Urothelium cell line (cell line): ENCODE data around the gene ST6GALNAC5.
"Not testable (repeated sequence)": the region's sequence is repeated elsewhere in the genome, so short reads cannot be mapped to it uniquely, and the experiment has no call there.

Experiments used
- DNase-seq: peaks from one replicate; pipeline ENCODE4 v3.0.0; 2011; ENCODE audit warnings: low spot score, mixed read lengths
- FAIRE-seq: peaks from 2 replicates; lab custom pipeline; 2011; peaks lifted over from hg19 to GRCh38; lab: Jason Lieb, UNC

The ST6GALNAC5 gene

DNA sequence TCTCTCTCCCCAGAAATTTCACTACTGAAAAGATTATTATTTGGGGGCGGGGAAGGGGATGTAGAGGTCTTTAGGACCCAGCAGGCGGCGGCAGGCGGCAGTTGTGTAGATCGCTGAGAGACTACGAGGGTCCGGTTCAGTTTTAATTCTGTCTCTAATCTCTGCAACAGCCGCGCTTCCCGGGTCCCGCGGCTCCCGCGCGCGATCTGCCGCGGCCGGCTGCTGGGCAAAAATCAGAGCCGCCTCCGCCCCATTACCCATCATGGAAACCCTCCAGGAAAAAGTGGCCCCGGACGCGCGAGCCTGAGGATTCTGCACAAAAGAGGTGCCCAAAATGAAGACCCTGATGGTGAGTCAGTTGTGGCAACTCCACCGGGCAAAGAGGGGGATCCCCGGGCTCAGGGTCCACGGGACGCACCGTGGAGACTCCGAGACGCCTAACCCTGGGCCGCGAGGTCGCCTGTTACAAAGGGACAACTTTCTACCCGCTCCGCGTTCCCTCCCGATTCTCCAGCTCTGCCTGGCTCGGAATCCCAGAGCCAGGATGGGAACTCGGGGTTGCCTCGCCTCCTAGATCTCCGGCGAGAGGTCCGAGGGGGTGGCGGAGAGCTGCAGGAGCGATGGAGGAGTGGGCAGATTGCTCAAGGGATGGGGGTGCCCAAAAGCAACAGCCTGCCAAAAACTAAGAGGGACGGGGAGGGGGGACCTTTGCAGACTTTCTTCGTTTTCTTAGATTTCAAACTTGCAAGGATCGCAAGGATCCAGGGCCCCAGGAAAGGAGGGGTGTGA lies at the start of gene ST6GALNAC5:
Gene ST6GALNAC5 (plus strand): TSS at position 139 of the 789 bp plus-strand sequence.
- DNase-seq (peak; percentile 60), FAIRE-seq (no peak)

DNA sequence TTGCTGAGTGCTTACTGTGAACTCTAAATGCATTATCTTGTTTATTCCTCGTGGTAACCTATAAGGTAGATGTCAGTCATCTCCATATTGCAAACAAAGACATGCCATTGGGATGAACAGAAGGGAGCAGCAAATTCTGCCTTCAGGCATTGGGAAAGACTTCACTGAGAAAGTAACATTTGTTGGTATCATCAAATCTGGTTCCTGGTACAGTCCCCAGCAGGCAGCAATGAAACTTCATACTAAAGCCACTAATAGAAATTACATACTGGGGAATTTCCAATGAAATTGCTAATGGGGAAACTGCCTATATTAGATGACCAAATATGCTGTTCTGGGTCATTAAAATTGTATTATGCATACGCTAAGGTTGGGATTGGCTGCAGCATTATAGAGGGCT lies 47.3 kb upstream of the ST6GALNAC5 start:
- FAIRE-seq, result no peak
- no peak for DNase-seq

DNA sequence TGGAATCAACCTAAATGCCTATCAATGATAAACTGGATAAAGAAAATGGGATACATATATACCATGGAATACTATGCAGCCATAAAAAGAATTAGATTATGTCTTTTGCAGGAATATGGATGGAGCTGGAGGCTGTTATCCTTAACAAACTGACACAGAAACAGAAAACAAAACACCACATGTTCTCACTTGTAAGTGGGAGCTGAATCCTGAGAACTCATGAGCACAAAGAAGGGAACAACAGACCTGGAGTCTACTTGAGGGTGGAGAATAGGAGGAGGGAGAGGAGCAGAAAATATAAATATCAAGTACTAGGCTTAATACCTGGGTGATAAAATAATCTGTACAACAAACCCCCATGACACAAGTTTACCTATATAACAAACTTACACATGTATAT lies 44.3 kb upstream of the ST6GALNAC5 start:
- DNase-seq, FAIRE-seq: not testable (repeated sequence)

DNA sequence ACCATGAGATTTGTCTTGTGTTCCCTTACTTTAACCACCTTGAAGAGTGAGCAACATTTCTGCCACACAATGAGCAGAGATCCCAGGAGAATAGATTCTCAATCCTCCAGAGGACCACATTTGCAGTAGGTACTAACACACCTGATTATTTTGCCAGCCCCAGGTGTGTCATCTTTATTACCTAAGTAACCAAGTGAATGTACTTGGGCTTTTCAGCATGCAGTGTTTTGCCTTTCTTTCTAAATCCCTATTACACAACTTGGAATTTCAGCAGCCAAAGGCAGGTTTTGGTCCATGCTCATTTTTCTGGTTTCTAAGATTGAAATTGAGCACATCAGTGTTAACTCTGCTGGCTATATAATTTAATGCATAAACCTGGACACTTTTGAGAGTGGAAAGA lies 43.2 kb upstream of the ST6GALNAC5 start:
- FAIRE-seq, result no peak

DNA sequence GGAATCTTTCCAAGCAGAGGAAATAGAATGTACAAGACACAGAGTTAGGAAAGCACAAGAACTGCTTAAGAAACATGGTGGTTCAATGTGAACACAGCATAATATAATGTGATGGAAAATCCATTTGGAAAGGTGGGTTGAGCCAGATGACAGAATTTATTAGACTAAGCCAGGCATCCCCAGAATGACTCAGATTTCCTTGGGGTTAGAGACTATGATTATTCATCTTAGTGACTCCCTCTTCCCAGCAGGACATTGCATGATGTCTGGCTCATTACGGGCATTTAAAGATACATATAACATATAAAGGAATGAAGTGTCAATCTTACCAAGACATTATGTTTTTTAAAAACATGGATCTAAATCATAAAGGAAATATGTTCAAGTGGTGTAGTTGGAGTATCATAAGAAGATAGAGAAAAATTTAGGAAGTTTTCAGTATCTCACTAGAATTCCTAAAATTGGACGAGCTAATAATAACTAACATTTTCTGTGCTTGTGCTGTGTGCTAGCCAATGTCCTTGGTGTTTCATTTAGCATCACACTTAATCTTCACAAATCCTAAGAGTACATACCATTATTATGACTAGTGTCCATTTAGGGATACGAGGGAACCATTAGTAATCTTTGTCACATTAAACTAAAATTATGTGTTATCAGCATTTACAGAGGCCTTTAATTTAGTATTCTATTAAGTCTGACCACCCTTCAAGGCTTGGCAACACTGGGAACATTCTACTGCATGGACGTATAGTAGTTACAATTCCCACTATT lies 41.0 kb upstream of the ST6GALNAC5 start:
- FAIRE-seq (no peak), DNase-seq (peak; percentile 27)

More for the DNA sequence above, 43.2 kb upstream of the ST6GALNAC5 start:
- no peak for DNase-seq

DNA sequence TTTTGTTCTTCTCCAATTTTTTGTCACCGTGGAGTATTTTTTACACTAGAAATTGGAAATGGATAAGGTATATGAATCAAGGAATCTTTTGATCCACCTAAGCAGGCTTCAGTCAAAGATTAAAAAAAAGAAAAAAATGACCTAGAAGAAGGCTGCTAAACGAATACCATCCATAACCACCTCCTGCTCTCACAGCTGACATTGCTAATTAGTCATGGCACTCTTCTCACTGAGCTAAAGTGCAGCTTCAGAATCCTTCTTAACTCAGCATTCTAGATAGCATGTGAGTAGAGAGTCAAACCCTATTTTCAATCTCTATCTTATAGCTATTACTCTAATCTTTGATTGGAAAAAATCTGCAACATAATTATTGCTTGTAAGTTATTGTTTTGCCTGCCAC lies 40.2 kb upstream of the ST6GALNAC5 start:
- DNase-seq, result no peak
- FAIRE-seq, result no peak

DNA sequence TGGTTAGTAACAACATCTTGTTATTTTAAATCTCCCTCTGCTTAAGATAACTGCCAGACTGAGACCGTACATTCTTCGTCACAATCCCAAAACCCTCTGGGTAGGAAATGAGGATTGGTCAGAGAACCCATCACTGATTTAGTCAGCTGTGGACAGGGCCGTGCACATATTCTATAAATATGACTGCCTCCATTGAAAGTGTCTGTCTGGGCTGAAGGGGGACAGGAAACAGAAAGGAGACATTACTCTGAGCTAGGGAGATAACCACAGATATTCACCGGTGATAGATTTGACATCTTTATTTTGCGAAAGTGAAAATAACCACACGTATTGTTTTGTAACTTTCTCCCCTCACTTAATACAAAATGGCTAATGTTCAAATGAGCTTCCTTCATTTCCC lies 36.9 kb upstream of the ST6GALNAC5 start:
- no peak for FAIRE-seq
- DNase-seq, result no peak

DNA sequence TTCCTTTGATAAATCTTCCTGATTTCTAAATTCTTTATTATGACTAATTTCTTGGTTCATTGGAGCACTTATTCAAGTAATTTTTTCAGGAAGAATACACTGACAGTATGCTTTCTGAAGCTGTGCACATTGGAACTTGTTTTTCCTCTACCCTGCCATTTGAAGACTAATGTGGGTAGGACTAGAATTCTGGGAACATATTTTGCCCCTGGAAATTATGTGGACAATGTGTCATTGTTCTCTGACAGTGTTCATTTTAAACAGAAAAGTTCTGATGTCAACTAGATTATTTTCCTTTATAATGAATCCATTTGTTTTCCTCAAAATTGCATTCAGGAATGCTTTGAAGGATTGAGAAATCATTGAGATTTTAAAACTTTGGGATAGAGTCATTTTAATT lies 34.8 kb upstream of the ST6GALNAC5 start:
- no peak for FAIRE-seq
- DNase-seq, result no peak

DNA sequence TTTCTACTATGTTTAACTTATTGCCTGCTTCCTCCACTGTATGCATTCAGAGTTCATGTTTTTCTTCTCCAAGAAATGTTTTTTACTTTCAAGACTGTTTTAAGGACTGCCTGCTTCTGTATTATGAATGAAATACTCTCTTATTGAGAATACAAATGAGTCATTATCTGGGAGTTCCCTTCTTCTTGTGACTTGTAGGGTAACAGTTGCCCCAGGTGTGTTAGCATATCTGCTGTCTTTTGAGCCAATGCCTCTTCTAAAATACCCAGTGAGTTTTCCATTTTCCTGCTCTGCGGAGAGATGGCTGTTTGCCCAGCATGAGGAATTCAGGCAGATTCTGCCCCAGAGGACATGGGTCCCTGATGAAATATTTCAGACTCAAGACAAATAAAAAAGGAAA lies 34.1 kb upstream of the ST6GALNAC5 start:
- DNase-seq, result no peak
- FAIRE-seq, result no peak

DNA sequence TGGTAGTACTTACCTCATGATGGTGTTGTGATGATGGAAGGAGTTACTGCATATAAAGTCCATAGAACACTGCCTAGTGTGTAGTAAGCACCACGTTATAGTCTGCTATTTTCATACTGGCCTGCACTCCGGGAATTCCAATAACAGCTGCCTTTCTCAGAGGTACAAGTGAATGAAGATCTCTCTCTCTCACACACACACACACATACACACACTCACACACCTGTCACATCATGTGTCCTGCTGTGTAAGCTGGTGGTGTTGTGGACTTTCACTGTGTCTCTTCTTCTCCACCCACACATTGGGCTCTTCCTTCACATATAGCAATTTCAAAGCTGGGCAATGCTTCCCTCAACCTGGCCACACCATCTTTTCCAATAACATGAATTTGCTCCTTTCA lies 33.4 kb upstream of the ST6GALNAC5 start:
- DNase-seq, result no peak
- FAIRE-seq, result no peak

DNA sequence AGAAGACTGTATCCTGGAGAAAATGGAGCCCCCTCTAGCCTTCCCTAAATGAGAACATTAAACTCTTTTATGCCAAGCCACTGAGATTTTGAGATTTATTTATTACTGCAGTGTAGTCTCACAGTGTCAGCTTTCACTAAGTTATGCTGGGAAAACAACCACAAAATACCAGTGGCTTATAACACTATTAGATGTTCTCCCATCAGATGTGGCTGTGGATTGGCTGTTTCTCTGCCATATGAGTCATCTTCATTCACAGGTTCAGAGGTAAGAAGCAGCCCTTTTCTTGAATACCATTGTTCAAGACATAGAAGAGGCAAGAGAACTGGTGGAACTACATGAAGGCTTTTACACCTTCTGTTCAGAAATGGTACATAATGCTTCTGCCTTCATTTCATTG lies 32.1 kb upstream of the ST6GALNAC5 start:
- FAIRE-seq, result no peak

DNA sequence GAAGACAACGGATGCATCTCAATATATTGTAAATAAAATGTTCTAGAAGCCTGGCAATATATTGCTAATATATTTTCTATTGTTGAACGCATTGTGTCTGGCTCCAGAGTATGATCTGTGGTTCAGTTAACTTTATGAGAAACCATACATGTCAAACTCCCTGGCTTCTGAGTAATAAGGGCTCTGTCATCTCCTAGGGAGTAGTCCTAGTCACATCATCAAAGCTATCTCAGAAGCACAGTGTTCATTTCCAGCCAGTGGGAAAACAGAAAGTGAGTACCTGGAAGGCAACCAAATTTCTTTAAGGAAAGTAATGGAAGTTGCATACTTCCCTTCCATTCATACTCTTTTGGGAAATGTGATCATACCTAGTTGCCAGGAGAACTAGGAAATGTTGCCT lies 27.0 kb upstream of the ST6GALNAC5 start:
- DNase-seq, result no peak
- FAIRE-seq, result no peak

More for the DNA sequence above, 32.1 kb upstream of the ST6GALNAC5 start:
- DNase-seq, result peak; percentile 49

DNA sequence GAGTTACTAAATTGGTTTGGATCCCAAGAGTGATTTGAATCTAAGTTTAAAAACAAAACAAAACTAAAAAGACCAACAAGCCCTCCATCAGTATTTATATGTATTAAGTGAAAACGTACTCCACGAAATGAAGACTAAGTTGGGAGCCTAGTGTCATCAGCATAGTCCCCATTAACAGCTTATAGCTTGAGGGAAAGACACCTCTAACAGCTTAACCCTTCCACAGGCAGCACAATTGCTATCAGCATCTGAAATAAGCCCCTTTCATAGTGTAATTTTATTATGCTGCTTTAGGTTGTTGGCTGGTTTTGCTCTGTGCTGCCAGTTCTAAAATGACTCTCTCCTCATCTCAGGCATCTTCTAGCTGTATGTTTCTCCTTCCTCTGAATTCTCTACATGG lies 25.8 kb upstream of the ST6GALNAC5 start:
- DNase-seq (no peak), FAIRE-seq (no peak)

DNA sequence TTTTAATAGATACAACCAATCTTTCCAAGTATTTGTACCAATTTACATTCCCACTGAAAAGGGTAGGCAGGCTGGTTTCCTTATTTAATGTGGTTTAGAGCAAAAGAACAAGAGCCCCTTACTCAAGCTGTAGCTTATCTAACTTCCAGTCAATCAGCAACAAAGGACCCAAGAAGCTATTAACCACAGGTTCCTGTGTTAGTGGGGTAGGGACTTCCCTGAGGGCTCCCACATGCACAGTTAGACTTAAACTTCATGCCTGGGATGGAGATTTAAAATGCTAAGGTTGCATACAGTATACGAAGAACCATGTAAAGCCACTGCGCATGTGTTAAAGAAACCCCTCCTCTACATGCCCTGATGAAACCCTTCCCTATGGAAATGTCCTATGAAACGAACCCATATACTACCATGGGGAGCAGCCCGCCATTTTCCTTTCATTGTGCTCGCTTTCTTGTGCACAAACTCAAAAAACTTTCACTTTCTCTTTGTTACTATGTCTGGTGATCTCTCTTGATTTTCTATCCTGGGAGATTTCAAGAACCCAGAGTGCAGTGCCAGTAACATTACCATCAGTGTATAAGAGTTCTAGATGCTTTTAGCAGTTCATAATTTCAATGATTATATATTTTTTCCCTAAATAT lies 23.3 kb upstream of the ST6GALNAC5 start:
- FAIRE-seq (no peak), DNase-seq (no peak)

DNA sequence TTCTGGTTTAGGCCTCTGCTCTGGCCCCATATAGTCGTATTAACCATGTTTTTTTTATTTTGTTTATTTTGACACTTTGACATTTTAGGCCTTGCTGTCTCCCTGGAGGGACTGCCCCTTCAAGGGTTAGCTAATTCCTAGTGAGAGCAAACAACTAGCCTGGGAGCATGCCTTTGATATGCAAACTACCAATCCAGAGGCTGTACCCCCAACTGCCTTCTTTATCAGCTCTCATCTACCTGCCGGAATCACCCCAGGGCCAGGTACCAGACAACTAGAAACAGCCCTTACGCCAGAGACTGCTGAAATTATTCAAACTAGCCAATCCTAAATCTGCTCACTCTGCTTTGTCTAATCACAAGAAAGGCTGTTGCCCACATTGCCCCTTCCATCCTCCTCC lies 13.0 kb upstream of the ST6GALNAC5 start:
- DNase-seq (no peak), FAIRE-seq (no peak)

DNA sequence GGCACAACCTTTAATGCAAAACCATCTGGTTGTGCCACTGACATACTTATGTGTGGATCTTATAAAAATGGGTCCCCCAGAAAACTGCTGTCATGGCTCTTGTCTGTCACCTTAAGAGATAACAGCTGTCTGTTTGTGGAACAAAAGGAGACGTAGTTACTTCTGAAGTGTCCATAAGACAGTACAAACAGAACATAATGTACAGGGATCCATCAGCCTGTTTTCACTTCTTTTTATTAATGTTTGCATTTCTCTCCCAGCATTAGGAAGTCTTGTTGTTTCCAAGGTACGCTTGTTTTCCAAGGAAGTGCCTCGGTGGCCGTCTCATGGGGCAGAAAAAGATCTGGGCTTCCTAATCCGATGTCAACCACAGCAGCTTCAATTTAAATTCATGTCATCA lies 11.2 kb upstream of the ST6GALNAC5 start:
- DNase-seq (no peak), FAIRE-seq (no peak)

DNA sequence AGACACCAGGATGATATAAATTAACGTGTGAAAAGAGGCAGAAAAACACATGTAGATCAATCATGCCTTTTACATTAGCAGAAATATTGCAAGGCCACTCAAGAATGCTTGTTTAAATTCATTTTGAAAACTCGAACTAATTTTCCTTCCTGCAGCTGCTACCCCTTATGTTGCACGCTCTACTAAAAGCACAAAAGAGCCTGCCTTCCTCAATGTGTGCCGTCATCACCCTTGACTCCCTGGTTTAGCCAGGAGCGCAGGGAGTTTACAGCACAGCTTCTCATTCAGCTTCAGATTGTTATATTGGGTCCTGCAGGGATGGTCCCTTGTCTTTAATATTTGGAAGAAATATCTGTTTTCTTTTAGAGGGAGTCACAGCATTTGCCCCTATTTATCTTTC lies 10.1 kb upstream of the ST6GALNAC5 start:
- no peak for FAIRE-seq
- no peak for DNase-seq

DNA sequence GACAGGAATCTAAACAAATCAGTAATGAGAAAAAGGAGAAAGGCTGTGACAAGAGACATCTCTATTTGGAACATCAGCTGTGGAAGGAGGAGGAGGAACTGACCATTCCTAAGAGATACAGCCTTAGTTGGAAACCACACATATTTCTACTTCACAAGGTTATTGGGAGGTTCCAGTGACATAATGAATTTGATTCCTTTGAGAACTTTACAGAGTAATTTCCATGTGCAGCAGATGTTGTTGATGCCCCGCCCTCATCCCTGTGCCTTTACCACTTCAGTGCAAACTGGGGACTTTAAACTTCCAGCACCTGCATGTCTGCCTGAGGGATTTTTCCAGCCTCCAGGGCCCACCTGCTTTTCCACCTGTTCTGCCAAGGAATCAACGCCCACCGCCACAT lies 9.3 kb upstream of the ST6GALNAC5 start:
- DNase-seq (no peak), FAIRE-seq (no peak)

DNA sequence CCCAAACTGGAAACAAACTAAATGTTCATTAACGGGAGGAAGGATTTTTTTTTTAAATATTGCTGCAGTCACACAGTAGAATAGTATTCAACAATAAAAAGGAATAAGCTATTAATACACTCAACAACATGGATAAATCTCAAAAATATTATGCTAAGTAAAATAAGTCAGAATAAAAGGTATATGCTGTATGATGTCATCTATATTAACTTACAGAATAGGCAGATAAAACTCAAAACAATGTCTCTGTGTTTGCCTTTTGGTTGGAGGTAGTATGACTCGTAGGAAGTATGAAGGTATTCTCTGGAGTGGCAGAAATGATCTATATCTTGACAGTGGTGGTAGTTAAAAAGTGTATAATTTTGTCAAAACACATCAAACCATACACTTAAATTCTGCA lies 6.1 kb upstream of the ST6GALNAC5 start:
- DNase-seq (no peak), FAIRE-seq (no peak)

DNA sequence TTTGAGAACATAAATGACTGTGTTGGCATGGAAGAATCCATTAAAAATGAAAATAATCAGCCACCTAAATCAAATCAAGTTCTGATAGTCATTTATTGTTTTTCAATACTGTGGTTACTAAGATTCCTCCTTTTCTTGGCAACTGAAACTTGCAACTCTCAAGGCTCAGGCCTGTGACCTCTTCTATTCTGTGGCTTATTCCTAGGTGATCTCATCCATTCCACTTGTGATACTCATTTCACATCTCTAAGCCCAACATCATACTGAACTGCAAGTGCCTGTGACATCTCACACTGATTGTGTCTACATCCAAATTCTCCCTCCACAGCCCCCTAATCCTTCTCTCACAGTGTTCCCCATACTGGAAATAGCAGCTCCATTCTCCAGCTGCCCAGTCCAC lies 4.8 kb upstream of the ST6GALNAC5 start:
- FAIRE-seq (peak; percentile 95), DNase-seq (peak; percentile 74)

DNA sequence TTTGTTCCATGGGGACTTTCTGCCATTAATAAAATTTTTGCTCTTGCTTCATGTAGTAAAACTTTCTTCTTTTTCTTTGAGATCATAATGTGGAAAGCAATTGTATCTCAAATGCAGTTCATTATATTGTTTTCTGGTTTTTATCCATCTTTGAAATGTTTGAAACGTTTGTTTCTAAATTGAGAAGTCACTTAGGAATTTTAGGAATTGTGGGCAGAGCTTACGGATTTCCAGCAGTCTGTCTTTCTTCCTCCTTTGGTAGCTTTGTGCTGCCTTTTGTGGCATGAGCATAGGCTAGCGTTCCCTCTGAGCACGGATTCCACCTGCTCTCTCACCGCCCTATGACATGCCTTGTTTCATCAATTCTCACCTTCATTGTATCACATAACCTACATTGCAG lies 2.9 kb upstream of the ST6GALNAC5 start:
- FAIRE-seq (no peak), DNase-seq (peak; percentile 23)
